AML-193 (cell line): Measurements from ENCODE around the gene ATP7A.
"Not testable (repeated sequence)": the region's sequence is repeated elsewhere in the genome, so short reads cannot be mapped to it uniquely, and the experiment has no call there.

Experiments
- DNase-seq, 2 experiments: peaks; one replicate each; lab custom pipeline; 2025; lab: John Stamatoyannopoulos, UW

The ATP7A gene

GRCh38 chrX:77910108-77910840 lies at the start of gene ATP7A:
TSS of gene ATP7A (plus strand) at chrX:77910693. CDS start at chrX:77971642, 60,949 bp downstream.
- DNase-seq: peak; percentile 75 to 86

DNA sequence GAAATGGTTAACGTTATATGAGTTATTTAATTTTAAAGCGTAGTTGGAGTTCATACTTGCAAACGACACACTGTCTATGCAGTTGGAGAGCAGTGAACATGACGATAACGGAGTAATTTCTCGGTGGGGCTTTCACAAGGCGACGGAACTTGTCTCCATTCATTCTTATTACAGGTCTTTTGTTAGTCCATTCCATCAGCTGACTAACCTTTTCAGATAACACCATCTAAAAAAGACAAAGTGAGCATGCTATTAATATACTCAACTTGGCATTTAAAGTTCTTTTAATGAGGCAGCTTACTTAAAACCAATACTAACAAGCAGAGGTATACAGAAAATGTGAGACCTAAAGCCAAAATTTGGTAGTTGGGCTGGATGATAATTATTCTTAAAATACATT lies 35.1 kb upstream of the ATP7A start:
- DNase-seq: no peak

DNA sequence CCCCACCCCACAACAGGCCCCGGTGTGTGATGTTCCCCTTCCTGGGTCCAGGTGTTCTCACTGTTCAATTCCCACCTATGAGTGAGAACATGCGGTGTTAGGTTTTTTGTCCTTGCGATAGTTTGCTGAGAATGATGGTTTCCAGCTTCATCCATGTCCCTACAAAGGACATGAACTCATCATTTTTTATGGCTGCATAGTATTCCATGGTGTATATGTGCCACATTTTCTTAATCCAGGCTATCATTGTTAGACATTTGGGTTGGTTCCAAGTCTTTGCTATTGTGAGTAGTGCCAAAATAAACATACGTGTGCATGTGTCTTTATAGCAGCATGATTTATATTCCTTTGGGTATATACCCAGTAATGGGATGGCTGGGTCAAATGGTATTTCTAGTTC lies 29.1 kb upstream of the ATP7A start:
- not testable (repeated sequence) for DNase-seq

GRCh38 chrX:77892887-77893286 lies 17.6 kb upstream of the ATP7A start:
- DNase-seq: no peak

GRCh38 chrX:77893713-77894112 lies 16.8 kb upstream of the ATP7A start:
- DNase-seq: no peak

DNA sequence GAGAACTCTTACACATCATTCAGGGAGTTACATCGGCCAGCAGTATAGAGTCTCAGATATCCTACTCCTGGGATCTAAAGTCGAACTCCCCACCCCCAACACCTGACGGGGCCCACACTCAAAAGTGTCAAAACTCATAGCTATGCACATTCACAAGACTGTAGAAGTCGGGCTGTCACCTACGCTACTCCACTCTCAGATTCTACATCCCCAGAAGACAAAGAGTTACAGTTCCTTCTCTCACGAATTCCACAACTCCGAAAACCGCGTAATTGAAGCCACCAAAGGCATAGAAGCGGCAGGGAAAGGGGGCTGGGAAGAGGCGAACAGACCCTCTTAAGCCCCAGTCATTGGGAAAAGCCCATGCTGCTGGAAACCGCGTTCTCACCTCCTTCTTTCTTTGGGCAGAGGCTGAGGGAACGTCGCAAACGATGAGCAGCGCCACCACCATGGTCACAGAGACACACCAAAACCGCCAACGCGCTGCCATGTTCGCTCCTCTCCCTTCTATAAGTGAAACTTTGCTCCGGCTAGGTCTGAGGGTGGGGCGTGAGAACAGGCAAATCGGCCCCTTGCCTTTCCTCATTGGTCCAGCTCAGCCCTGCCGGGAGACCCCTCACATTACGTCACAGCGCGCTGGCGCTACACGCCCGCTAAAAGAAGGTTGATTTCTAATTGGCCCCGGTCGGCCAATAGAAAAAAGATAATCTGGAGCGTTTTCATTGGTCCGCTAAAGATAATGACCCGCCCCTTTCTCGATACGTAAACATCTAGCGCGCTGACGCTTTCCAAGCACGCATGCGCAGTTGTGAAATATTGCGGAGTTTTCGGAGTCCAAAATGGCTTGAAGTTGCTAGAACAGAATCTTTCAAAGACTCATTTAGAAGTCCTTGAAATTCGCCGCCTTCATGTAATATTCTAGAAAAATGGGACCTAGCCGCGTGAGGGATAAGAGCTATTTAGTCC lies 15.3 kb upstream of the ATP7A start, which contains the start of gene MAGT1:
MAGT1 (minus strand) TSS at position 515 of the 966 bp plus-strand sequence; CDS start at position 490, 25 bp downstream.
- peak; percentile 86 to 89 for DNase-seq

DNA sequence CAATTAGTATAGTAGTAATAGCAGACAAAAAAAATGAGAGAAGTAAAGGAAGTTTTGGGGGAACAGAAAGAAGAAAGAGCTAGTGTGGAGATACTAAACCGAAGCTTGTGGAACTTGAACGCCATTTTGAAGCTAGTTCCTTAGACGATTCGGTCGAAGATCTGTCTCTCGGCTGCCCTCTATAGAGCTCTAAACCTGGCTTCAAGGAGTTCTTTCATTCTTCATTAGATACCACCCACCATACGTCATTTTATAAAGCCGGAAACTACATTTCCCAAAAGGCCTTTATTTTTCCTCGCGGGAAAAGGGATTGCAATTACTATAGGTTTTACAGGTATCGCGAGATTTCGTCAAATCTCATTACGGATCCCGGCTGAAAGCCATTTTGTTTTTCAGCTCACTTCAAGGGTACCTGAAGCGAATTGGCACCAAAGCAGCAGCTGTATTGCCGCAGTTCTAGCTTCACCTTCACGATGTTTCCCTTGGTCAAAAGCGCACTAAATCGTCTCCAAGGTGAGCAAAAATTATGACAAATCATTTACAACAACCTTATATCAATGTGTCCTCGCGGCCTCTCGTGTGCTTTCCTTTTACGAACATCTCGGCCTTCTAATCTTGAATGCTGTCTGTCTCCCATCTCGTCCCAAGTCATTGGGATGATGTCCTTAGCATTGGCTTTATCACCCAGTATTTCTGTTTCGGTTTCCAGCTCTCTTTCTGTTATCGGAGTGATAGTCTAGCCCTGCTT lies 11.2 kb upstream of the ATP7A start, which contains the start of gene COX7B:
COX7B (plus strand) TSS at position 388 of the 748 bp plus-strand sequence; CDS start at position 474, 86 bp downstream.
- peak; percentile 89 to 90 for DNase-seq

DNA sequence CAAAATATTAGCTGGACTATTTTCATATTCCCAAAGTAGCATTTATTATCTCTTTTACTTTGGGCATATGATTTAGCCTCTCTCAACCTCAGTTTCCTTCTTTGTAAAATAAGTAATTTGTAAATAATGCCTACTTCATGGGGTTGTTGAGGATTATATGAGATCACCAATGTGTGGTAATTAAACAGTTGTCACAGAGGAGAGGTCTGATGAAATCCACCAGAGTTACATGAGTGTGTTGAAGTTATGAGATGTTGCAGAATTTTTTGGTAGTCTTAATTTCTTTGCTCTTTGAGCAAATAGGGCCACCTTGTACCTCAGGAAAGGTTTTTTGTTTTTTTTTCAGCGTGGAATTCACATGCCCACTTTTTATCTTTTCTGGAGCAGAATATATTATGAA lies 9.8 kb upstream of the ATP7A start:
- peak; percentile 34 to 42 for DNase-seq

- no peak for DNase-seq
Measured at GRCh38 chrX:77901506-77901905, 9.0 kb upstream of the ATP7A start.

GRCh38 chrX:77917294-77917933 lies 6.9 kb downstream of the ATP7A start:
- DNase-seq: no peak

DNA sequence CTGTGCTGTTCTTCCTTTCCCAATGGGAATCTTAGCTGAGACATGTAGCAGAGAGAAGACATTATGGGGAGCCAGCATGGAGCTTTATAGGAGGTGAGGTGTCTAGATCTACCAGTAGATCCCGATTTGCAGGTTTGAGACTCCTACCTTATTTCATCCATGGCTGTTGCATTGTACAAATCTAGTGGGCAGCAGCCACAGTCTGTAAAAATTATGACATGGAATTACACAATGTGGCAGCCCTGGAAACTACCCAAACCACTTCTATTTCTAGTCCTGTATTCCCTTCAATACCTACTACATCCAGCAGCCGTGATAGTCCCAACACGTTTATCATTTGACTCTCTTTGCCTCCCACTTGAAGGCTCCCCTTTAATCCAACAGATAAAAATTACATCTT lies 8.1 kb downstream of the ATP7A start:
- peak; percentile 50 to 51 for DNase-seq

- DNase-seq: not testable (repeated sequence)
Measured at GRCh38 chrX:77919370-77919769, 8.9 kb downstream of the ATP7A start.

- no peak for DNase-seq
Measured at GRCh38 chrX:77922787-77923186, 12.3 kb downstream of the ATP7A start.

GRCh38 chrX:77924320-77924859 lies 13.9 kb downstream of the ATP7A start:
- DNase-seq: no peak

- no peak for DNase-seq
Measured at GRCh38 chrX:77925764-77926163, 15.3 kb downstream of the ATP7A start.

GRCh38 chrX:77930581-77930980 lies 20.1 kb downstream of the ATP7A start:
- no peak for DNase-seq

DNA sequence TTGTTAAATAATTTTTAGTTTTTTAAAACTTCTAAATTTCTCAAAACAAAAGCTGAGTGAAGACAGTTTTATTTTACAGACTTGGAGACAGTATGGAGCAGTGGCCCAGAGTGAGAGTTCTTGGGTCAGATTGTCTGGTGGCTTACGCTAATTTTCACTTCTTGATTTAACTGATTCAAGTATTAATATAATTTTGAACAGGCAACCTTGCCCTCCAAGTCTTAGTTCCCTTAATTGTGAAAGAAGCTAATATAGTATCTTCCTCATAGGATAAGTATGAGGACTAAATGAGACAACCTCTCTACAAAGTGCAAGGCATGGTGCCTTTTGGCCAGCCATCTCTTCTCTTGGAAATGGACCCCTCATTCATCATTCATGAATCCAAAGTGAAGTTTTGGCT lies 25.4 kb downstream of the ATP7A start:
- DNase-seq: no peak

DNA sequence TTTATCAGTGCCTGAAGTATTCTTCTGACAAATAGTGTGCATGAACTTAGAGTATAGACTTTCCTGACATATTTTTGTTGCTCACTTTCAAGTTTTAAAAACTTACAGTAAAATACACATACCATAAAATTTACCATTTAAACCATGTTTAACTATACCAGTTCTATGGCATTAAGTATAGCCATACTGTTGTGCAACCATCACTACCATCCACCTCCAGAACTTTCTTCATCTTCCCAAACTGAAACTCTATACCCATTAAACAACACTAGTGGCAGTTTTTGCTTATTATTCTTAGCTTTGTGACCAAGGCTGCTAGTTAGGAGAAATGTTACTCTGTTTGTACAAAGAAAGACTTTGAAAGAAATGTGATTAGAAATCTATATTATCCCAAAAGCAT lies 25.8 kb downstream of the ATP7A start:
- no peak for DNase-seq

DNA sequence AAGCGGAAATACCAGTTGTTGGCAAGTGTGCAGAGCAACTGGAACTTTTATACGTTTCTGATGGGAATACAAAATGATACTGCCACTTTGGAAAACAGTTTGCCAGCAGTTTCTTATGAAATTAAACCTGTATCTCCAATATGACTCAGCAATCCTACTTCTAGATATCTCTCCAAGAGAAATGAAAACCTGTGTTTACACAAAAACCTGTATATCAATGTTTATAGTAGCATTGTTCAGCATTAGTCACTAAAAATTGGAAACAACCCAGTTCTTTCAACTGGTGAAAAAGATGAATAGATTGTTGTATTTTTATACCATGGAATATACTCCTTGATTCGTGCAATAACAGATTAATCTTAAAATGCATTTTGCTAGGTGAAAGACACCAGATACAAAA lies 26.8 kb downstream of the ATP7A start:
- no peak for DNase-seq

DNA sequence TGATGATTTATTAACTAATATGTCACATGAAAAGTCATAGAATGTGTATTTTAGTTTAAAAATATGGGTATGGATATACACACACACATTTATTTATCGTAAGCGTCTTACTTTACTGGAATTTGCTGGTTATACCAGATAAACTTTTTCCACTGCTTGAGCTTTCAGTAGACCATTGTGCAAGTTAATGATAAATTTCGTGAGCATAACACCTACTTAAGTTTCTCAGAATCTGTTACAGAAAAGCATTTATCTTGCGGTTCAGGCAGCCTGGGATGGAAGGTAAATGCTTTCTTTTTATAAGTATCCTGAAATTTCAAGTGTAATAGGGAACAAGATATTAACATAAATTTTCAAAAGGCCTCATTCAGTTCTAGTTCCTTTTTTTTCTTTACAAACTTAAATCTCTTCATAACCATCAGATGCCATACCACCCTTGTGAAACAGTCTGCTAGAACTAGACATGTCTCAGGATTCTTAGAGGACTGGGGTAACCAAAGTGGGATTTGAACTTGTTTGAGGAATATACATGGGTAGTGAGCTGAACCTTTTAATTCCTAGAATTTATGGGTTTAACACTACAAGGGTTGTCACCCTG lies 27.7 kb downstream of the ATP7A start:
- DNase-seq: no peak

GRCh38 chrX:77945031-77945430 lies 34.5 kb downstream of the ATP7A start:
- DNase-seq: not testable (repeated sequence)
